H1 (cell line): Measurements from ENCODE around the gene CSAD. TPM values are rescaled to one million over a fixed set of nuclear protein-coding genes. Genes with fewer than 3 reads are reported as not detected.

Experiments
- CREB1 ChIP-seq: IDR thresholded peaks from 2 replicates; pipeline ENCODE4 v1.6.1; 2012; ENCODE audit warnings: inconsistent platforms
- CTCF ChIP-seq, 3 experiments: IDR thresholded peaks; 1 replicate in 2 of 3; 2 replicates in 1 of 3; pipeline versions ENCODE4 v1.5.1 to v1.6.1; 2011; ENCODE audit warnings: low read length in 3 of 3, mild to moderate bottlenecking in 3 of 3, inconsistent platforms in 2 of 3, low read depth in 1 of 3, moderate library complexity in 1 of 3; ENCODE audit not compliant: insufficient read depth in 1 of 3; ENCODE audit errors: control extremely low read depth in 1 of 3
- EP300 ChIP-seq, 2 experiments: IDR thresholded peaks; 1 replicate in 1 of 2; 2 replicates in 1 of 2; pipeline ENCODE4 v1.6.1; 2011 to 2012; ENCODE audit warnings: low read depth in 2 of 2, low read length in 2 of 2, mild to moderate bottlenecking in 2 of 2, borderline replicate concordance in 1 of 2, inconsistent platforms in 1 of 2, moderate library complexity in 1 of 2
- EZH2 ChIP-seq: fragments of 200-600 bp; sonication (generic); IDR thresholded peaks from 2 replicates; pipeline ENCODE4 v1.7.1; 2012; ENCODE audit warnings: low read depth, mild to moderate bottlenecking, moderate library complexity, low read length, inconsistent platforms; ENCODE audit not compliant: severe bottlenecking
- FOSL1 ChIP-seq: IDR thresholded peaks from 2 replicates; pipeline ENCODE4 v1.6.1; 2011; ENCODE audit warnings: mild to moderate bottlenecking, low read depth, low read length, moderate library complexity; ENCODE audit not compliant: insufficient read depth
- GABPA ChIP-seq: IDR thresholded peaks from 2 replicates; pipeline ENCODE4 v1.6.1; 2011; ENCODE audit warnings: mild to moderate bottlenecking, low read length, moderate library complexity, borderline replicate concordance; ENCODE audit not compliant: insufficient read depth
- KDM1A ChIP-seq: fragments of 200-600, 300-600 bp; sonication (generic); IDR thresholded peaks from 2 replicates; pipeline ENCODE4 v1.7.1; 2016; ENCODE audit warnings: mild to moderate bottlenecking, low read length, borderline replicate concordance
- MAX ChIP-seq: IDR thresholded peaks from 2 replicates; pipeline ENCODE4 v1.6.1; 2012; ENCODE audit warnings: inconsistent platforms
- NANOG ChIP-seq: IDR thresholded peaks from 2 replicates; pipeline ENCODE4 v1.6.1; 2011; ENCODE audit warnings: low read length, low read depth, mild to moderate bottlenecking, inconsistent platforms; ENCODE audit not compliant: insufficient read depth, poor library complexity, severe bottlenecking
- NRF1 ChIP-seq: IDR thresholded peaks from 2 replicates; pipeline ENCODE4 v1.6.1; 2011; ENCODE audit warnings: mild to moderate bottlenecking, low read depth, low read length, improper control_type of control experiment
- POLR2AphosphoS5 ChIP-seq: IDR thresholded peaks from 2 replicates; pipeline ENCODE4 v1.6.1; 2011; ENCODE audit warnings: low read depth, low read length
- RAD21 ChIP-seq, 2 experiments: IDR thresholded peaks in 1 of 2; conservative IDR thresholded peaks in 1 of 2; 2 replicates each; pipeline ENCODE4 v1.6.1; 2011; ENCODE audit warnings: low read depth in 2 of 2, low read length in 2 of 2, improper control_type of control experiment in 1 of 2, inconsistent platforms in 1 of 2, mild to moderate bottlenecking in 1 of 2, moderate library complexity in 1 of 2
- RBBP5 ChIP-seq: IDR thresholded peaks from 2 replicates; pipeline ENCODE4 v1.7.1; 2012; ENCODE audit warnings: low read depth, mild to moderate bottlenecking, inconsistent platforms, low read length, moderate library complexity, borderline replicate concordance
- SAP30 ChIP-seq: fragments of 300-600 bp; sonication (generic); IDR thresholded peaks from 2 replicates; pipeline ENCODE4 v1.7.1; 2012; ENCODE audit warnings: low read length, moderate library complexity, mild to moderate bottlenecking, inconsistent platforms; ENCODE audit not compliant: insufficient read depth, insufficient replicate concordance
- SP1 ChIP-seq: IDR thresholded peaks from 2 replicates; pipeline ENCODE4 v1.6.1; 2011; ENCODE audit warnings: low read depth, low read length
- TAF1 ChIP-seq: IDR thresholded peaks from 2 replicates; pipeline ENCODE4 v1.6.1; 2011; ENCODE audit warnings: mild to moderate bottlenecking, low read depth, low read length
- TAF7 ChIP-seq: optimal IDR thresholded peaks from 2 replicates; pipeline ENCODE3; 2011; ENCODE audit warnings: low read depth, mild to moderate bottlenecking, inconsistent platforms, low read length, moderate library complexity, borderline replicate concordance
- TBP ChIP-seq: IDR thresholded peaks from 2 replicates; pipeline ENCODE4 v1.6.1; 2011; ENCODE audit warnings: low read depth, low read length, improper control_type of control experiment
- TEAD4 ChIP-seq: IDR thresholded peaks from 2 replicates; pipeline ENCODE4 v1.6.1; 2012; ENCODE audit warnings: low read depth, low read length, inconsistent platforms, mixed read lengths
- polyA plus RNA-seq, 7 experiments: library from polyadenylated mRNA; depleted of rRNA in 3 of 7; stranded (reverse) in 5 of 7; unstranded in 2 of 7; fragments of >200 nt in 5 of 7; fragments of 200-250 nt in 2 of 7; gene quantifications; 1 replicate in 5 of 7; 2 replicates in 1 of 7; 4 replicates in 1 of 7; pipeline versions ENCODE4 v1.2.1 to v1.2.3, GENCODE V29; 2011 to 2013; ENCODE audit warnings: missing spikeins in 2 of 7, mixed read lengths in 2 of 7
- total RNA-seq: library from RNA; stranded (reverse); fragmentation: NEBNext Ultra II Directional; extraction: Animal tissue kit (Norgen Biotek cat#: 25700); gene quantifications from 2 replicates; pipeline ENCODE4 v1.2.1, GENCODE V29; 2021

The CSAD gene
- total and polyA plus RNA-seq, 2 of the 8 experiments (the other 6 are each of a cell fraction or from before 2014, with no cell fraction given) = 8.8 to 11.3 TPM

DNA sequence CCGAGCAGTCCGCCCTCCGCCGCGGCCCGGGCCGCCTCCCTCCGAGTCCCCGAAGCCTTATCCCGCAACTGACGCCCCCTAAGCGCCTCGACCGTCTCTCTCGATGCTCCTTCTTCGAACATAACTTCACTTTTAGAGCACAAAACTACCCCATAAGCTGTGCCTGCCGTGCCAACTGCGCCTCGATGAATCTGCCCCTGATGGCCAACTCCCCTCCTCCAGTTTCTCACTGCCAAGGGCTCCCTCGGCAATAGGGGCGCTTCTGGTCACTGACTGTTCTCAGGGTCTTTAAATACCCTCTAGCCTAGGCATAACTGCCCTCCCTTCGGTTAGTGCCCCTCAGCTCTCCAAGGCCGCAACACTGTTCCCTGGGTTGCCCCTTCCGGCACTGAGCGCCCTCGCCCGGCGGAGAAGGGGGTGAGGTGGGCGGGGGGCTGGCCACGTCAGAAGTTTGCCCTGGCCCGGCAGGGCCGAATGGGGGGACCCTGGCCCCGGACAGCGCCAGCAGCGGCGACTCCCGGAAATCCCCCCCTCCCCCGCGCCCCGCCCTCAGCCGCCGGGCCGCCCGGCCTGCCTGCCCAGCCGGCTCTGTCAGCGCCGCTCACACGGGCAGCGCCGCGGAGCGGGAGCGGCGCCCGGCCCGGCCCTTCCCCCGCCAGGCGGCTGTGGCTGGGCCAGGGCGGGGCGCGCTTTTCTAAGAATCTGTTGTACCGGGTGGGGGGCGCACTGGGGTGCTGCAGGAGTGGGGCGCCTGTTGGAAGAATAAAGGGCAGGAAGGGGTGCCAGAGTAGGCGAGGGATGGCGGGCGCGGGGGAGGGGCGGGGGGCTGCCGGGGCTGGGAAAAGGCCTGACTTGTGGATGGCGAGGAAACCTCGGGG is 40.7 kb upstream of the CSAD start (continued):
- TF ChIP-seq SP1 = no peak
- TF ChIP-seq KDM1A = 0 out of 2 replicates have a peak, but pooled peaks have one; percentile 17
- TF ChIP-seq RBBP5 = peak; percentile 21; the same call in 1 of the 2 replicates
- no peak for TF ChIP-seq NRF1
- TF ChIP-seq MAX = no peak
- TF ChIP-seq TEAD4 = no peak
- no peak for TF ChIP-seq EP300 (IDR thresholded peaks at IDR 0.05; ENCODE audit: borderline replicate concordance in 1 of 2, low read depth in 2 of 2, low read length in 2 of 2)
- no peak for TF ChIP-seq GABPA
- peak; percentile 37 for TF ChIP-seq TAF7
- no peak for TF ChIP-seq FOSL1
- TF ChIP-seq EZH2 = no peak
- peak; percentile 67; the same call in 1 of the 2 replicates for TF ChIP-seq POLR2AphosphoS5
- TF ChIP-seq CREB1 = peak; percentile 81
- 0 out of 4 replicates have a peak, but pooled peaks of 1 of the 3 experiments have one; percentile 24 for TF ChIP-seq CTCF (IDR thresholded peaks at IDR 0.05; ENCODE audit: control extremely low read depth in 1 of 3, insufficient read depth in 1 of 3, low read depth in 1 of 3, low read length in 3 of 3)
- peak; percentile 30 for TF ChIP-seq SAP30
- TF ChIP-seq TAF1 = peak; percentile 39; the same call in 1 of the 2 replicates
- TF ChIP-seq RAD21 (IDR thresholded peaks at IDR 0.05 in 1 of 2, conservative IDR thresholded peaks at IDR 0.05 in 1 of 2; ENCODE audit: low read depth in 2 of 2, low read length in 2 of 2) = peak in 1 of 2 experiments; percentile 22; a peak in 1 of 4 replicates
- no peak for TF ChIP-seq NANOG
- TF ChIP-seq TBP = no peak; the same call in 1 of the 2 replicates
